ENCODE measurements around the gene GPRIN3. TPM values are rescaled to one million over a fixed set of nuclear protein-coding genes. Genes with fewer than 3 reads are reported as not detected.
"Not testable (repeated sequence)": the region's sequence is repeated elsewhere in the genome, so short reads cannot be mapped to it uniquely, and the experiment has no call there.

GPRIN3 gene
- total RNA-seq, 1 donor from 2014 or later = 7.3 TPM

DNA sequence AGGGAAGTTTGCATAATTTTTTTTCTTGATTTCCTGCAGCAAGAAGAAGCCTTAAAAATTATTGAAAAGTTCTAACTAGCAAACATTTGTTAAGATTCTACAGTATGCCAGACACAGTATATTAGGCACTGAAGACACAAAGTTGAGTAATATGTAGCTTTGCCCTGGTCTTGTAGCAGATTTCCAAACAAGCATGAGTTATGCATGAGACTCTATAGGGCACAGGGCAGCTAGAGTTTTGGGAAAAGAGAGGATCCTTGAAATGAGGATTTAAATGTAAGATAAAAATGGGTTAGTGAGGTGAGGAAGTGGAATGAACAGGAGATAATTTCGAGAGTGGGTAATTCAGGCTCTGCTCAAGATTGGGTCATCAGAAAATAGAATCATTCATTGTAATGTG is 8.6 kb upstream of the GPRIN3 start:
- no peak for DNase-seq (ENCODE audit: low spot score)
- intact Hi-C loops (cut with DNase I) = no loop called here

DNA sequence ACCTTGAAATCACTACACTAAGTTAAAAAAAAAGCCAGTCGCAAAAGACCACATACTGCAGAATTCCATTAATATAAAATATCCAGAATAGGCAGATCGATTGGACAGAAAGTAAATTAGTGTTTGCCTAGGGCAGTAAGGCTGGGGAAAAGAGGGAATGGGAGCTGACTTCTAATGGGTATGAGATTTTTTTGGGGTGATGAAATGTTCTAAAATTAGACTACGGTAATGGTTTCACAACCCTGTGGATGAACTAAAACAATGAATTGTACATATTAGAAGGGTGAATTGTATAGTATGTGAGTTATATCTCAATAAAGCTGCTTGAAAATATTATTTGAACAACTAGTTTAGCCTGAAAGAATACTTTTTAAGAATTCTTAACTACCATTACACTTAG is 6.7 kb upstream of the GPRIN3 start:
- DNase-seq (ENCODE audit: low spot score) = no peak
- intact Hi-C loops (cut with DNase I) = no loop called here

DNA sequence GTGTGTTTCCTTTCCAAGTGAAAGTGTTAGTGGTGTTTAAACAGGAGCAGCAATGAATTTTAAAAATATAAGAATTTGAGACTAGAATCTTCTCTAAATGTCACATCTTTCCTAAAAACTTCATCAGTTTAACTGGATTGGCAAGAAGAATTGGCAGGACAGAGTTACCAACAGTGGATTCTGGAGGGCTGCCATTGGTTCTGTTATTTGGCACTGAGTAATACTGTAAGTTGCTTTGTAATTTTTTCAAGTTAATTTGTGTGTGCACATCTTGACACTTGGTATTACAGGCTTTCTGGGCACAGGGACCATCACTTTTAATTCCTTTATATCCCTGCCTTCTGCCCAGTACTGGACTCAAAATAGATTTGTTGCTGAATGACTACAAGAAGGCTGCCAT is 4.5 kb upstream of the GPRIN3 start:
- no peak for DNase-seq (ENCODE audit: low spot score)
- intact Hi-C loops (cut with DNase I) = no loop called here

DNA sequence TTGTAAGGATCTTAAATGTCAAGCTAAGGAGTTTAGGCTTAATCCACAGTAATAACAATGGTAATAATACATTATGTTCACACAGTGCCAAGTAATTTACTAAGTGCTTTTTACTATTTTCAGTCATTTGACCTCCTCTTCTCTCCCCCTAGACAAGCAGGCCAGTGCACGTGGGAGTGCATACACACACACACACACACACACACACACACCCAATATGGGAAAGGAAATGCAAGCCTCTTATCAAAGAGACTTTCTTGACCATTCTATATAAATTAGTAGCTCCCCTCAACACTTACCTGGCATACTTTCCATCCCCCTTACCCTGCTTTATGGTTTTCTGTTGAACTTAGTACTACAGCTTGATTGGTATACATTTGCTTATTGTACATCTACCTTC is 3.8 kb upstream of the GPRIN3 start:
- no peak for DNase-seq (ENCODE audit: low spot score)
- intact Hi-C loops (cut with DNase I) = no loop called here

DNA sequence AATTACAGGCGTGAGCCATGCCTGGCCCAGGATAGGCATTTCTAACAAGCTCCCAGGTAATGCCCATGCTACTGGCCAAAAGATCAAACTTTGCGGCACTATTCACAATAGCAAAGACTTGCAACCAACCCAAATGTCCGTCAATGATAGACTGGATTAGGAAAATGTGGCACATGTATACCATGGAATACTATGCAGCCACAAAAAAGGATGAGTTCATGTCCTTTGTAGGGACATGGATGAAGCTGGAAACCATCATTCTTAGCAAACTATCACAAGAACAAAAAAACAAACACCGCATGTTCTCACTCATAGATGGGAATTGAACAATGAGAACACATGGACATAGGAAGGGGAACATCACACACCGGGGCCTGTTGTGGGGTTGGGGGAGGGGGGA is 1.6 kb upstream of the GPRIN3 start:
- intact Hi-C loops (cut with DNase I) = loop anchor here (5.0 to 10.0 kb wide), 2 partner anchors 52 to 126 kb away; no protein-coding TSS in a partner anchor
- not testable (repeated sequence) for DNase-seq (ENCODE audit: low spot score)

DNA sequence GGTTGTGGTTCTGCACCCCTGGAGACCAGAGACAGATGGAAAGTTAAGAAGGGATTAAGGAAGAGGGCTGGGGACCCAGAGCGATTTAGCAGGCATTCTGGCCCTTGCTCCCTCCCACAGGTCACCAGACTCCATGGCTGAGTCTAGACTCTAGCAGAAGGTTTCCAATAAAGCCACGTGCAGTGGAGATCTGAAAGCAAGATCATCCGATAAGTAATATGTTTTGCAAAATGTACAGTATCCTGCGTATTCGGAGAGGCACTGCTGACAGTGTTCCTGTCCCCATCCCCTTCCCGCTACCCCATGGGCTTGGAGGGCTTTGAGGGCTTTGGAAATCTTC is 531 bp upstream of the GPRIN3 start:
- DNase-seq (ENCODE audit: low spot score) = no peak
- intact Hi-C loops (cut with DNase I) = loop anchor here (5.0 to 10.0 kb wide), 2 partner anchors 51 to 127 kb away; no protein-coding TSS in a partner anchor

- no peak for DNase-seq (ENCODE audit: low spot score)
- intact Hi-C loops (cut with DNase I) = loop anchor here (2.0 to 10.0 kb wide), 3 partner anchors 50 to 128 kb away; no protein-coding TSS in a partner anchor
These were observed 488 bp downstream of the GPRIN3 start for GRCh38 chr4:89307178-89307445.

DNA sequence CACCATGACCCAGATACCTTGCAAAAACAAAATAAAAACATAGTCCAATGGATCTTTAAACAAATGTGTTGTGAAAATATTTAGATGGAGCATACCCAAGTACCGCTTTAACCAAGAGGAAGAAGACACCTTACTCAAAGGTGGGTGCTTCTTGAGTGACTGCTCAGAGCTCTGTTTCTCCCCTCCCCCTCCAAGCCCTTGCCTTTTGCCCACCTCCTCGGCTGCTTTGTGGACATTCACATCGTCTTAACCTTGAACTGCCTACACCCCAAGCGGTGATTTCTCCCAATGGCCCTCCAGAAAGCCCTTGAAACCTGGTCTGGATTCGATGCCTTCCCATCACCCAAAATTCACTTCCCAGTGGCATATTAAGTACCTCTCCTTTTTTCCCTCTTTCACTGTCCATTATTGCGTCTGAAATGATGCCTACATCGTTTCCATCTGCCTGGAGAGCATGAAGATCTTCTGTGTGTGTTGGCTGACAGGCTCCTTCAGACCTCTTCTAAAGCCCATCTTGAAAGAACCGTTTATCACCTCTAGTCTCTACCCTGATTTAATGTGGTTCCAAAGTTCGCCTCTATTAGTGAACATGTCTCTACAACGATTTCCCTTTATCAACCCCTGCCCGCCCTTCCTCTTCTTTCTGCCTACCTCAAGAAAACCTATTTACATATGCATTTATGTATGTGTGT is 968 bp downstream of the GPRIN3 start:
- no peak for DNase-seq (ENCODE audit: low spot score)
- intact Hi-C loops (cut with DNase I) = loop anchor here (2.0 to 10.0 kb wide), 3 partner anchors 49 to 128 kb away; no protein-coding TSS in a partner anchor

DNA sequence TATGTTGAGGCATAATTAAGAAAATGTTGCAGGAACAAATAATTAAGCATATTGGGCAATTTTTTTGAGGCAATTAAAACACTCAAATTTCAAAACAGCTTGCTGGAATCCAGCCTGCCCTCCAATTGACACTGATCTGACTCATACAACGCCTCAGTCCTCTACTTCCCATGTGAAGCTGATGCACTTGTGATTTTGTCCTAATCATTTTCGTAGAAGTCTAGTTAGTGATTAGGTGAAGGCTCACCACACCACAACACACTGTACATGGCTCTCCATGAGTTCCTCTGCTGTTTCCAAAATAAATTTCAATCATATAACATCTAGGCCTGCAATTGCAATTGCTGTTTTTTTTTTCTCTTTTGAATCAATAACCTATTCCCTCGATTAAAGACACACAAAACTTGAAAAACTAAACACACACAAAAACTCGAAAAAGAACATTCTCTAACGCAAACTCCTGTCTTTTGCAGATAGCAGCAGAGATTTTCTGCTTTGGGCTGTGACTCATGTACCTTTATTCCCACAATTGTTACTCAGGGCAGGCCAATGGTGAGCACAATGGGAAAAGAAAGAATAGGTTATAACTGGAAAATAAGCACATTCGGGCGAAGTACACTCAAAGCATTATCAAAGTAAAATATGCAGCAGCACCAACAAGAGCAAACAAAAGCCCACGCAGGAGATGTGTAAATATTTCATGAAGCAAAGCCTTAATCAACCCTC is 1.7 kb downstream of the GPRIN3 start:
- DNase-seq (ENCODE audit: low spot score) = no peak
- intact Hi-C loops (cut with DNase I) = loop anchor here (2.0 to 10.0 kb wide), 3 partner anchors 49 to 129 kb away; no protein-coding TSS in a partner anchor

DNA sequence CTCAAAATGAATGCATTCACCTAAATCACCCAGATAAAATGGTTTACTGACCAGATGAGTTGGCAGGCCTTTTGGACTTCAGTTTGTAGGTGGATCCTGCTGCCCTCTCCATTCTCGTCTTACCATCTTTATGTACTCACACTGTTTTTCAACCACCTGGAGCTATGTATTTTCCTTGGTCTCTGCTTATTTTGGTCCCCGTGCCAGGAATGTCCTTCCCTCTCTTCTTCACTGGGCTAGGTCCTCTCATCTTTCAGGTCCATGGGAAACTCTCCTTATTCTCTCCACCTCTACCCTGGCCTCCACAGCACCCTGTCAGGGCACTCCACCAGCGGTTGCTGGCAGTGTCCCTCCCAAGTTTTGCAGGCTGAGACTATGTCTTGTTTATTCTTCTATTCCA is 2.6 kb downstream of the GPRIN3 start:
- no peak for DNase-seq (ENCODE audit: low spot score)
- intact Hi-C loops (cut with DNase I) = loop anchor here (5.0 to 10.0 kb wide), 2 partner anchors 48 to 130 kb away; no protein-coding TSS in a partner anchor

DNA sequence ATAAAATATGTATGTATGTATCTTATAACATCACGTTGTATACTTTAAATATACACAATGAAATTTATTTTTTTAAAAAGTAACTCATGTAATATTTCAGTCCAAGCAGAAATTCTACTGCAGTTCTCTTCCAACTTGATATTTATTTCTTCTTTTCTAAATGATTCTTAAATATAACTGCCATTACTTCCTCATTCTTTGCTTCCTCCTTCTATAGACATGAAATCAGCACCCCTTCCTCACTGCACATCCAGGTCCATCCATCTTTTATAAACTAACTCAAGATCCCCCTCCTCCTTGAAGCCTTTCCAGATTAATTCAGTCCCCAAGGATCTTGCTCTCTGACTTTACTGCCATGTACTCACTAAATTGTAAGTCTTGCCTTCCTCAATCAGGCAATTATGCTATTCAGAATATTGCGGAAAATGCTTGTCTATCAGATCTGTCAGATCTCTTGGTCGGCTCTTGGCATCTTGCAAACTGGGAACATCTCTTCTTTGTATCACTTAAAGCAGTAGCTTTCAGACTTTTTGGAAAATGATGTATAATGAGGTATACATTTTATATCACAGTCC is 3.7 kb downstream of the GPRIN3 start:
- intact Hi-C loops (cut with DNase I) = loop anchor here (10.0 kb wide), 1 partner anchor 131 kb away; no protein-coding TSS in a partner anchor
- DNase-seq (ENCODE audit: low spot score) = no peak

DNA sequence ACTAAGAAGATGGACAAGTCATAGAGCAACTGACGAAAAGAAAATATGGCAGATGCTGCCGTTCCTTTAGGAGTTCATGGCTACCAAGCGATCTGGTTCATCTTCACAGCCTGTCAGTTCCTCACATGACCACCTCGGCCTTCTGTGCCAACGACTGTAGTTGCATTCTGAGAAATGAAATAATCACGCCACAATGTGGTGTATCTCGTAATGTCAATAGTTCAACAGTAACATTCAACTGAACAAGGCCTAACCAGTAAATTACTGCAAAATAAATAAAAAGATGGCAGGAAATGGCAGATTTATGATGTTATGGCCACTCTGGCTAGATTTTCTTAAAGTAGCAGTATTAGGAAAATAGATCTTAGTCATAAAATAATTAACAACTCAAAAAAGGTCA is 4.4 kb downstream of the GPRIN3 start:
- no peak for DNase-seq (ENCODE audit: low spot score)

GRCh38 chr4:89301902-89302301 is 5.7 kb downstream of the GPRIN3 start:
- DNase-seq (ENCODE audit: low spot score) = no peak
- intact Hi-C loops (cut with DNase I) = loop anchor here (10.0 kb wide), 1 partner anchor 133 kb away; no protein-coding TSS in a partner anchor

More for the DNA sequence above, 4.4 kb downstream of the GPRIN3 start:
- intact Hi-C loops (cut with DNase I) = loop anchor here (10.0 kb wide), 1 partner anchor 132 kb away; no protein-coding TSS in a partner anchor

DNA sequence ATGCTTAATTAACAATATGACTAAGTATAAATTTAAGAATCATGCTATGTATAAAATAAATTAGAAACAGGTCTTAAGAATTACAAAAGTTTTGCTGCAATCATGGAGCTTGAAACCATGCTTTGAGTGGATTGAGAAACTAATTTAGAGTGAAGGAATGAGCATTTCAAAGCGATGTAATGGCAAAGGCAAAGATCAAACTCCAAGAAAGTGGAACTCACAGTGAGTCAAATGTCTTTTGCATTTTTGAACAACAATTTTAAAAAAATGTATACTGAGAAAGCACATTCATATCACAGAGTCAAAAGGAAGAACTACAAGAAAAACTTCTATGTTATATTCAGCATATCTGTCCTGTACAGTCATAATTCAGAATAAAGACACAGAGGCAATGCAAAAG is 6.6 kb downstream of the GPRIN3 start:
- no peak for DNase-seq (ENCODE audit: low spot score)
- intact Hi-C loops (cut with DNase I) = loop anchor here (10.0 kb wide), 1 partner anchor 134 kb away; no protein-coding TSS in a partner anchor

- no peak for DNase-seq (ENCODE audit: low spot score)
- intact Hi-C loops (cut with DNase I) = loop anchor here (10.0 kb wide), 1 partner anchor 134 kb away; no protein-coding TSS in a partner anchor
These were observed 7.1 kb downstream of the GPRIN3 start for GRCh38 chr4:89300499-89300898.

DNA sequence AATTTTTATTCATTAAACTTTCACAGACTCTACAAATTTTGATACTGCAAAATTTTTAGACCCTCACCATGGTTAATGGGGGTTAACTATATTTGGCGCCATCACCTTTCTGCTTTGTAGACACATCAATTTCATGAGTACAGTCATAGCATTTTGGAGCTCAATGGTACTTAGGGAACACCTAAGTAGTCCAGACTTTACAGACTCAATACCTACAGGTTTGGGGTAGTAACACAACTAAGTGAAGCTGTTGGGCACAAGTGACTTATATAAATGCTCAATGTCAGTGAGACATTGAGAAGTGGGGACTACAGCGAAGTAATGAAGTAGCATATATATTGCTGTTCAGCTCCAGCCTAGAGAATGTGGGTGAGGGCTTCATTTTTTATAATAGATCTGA is 7.5 kb downstream of the GPRIN3 start:
- intact Hi-C loops (cut with DNase I) = loop anchor here (10.0 kb wide), 1 partner anchor 135 kb away; no protein-coding TSS in a partner anchor
- no peak for DNase-seq (ENCODE audit: low spot score)

DNA sequence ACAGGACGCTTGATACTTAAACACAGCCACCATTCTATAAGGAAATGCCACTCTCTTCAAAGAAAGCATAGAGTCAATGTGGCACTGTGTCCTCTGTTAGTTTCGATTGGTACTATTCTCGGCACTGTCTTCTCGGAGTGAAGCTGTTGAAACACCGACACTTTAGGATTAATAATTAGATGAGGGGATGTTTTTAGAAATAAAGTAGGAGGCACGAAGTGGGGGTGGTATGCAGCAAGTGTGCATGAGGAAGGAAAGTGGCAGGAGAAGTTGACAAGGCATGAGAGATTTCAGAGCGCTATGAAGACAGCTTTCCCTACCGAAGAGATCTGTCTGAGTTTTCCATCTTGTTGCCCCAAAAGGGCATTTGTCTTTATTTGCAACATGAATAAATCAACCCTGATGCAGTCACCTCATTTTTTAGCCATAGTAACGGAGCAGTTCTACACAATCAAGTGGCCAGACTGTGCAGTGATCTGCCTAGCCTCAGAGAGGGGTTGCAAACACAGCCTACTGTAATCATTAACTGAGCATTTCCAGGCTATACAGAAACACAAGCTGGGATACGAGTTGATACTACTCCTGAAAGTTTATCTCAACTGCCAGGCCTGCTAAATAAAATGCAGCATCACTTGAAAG is 8.3 kb downstream of the GPRIN3 start:
- DNase-seq (ENCODE audit: low spot score) = no peak
- intact Hi-C loops (cut with DNase I) = no loop called here

DNA sequence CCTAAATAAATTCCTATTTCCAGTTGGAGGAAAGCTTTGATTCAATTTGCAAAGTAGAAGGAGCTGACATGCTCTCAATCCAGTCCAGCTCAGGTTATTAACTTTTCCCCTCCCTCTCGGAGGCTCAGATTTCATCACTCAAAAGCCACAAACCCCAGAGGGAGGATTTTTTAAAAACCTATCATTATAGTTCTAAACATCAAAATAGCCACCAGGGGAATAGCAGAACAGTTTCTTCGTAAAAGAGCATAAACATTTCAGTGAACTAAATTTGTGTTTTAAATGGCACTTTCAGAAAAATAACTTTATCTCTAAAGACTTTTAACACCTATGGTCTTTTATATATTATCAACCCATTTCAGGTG is 8.8 kb downstream of the GPRIN3 start:
- intact Hi-C loops (cut with DNase I) = no loop called here
- no peak for DNase-seq (ENCODE audit: low spot score)

- intact Hi-C loops (cut with DNase I) = no loop called here
- no peak for DNase-seq (ENCODE audit: low spot score)
These were observed 9.4 kb downstream of the GPRIN3 start for GRCh38 chr4:89298155-89298554.

DNA sequence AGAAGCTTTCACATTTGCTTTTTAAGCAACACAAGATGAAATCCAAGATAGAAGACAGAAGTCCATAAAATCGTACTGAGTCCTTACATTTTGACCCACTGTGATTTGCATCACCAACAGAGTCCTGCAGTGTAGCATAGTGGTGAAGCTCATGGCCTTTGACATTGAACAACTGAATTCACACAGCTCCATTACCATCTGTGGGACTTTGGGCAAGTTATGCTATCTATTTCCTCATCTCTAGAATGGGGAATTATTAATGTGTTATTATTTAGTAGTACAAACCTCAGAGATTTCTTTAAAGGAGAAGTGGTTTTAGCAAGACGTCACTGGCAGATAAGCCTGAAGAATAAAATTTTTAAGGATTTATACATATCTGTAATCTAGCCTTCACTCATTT is 10.7 kb downstream of the GPRIN3 start:
- intact Hi-C loops (cut with DNase I) = no loop called here
- no peak for DNase-seq (ENCODE audit: low spot score)
